Astrocyte of the cerebellum (primary cell): ENCODE results near the gene EMID1.

Experiments used
- DNase-seq: peaks from one replicate; pipeline ENCODE4 v3.0.0-alpha.2; 2011; ENCODE audit warnings: low read depth
- H3K4me3 ChIP-seq: 2 replicates; pipeline ENCODE4 v1.5.1; 2011; ENCODE audit warnings: mild to moderate bottlenecking, low read depth, low read length, moderate library complexity
- CTCF ChIP-seq: IDR thresholded peaks from 2 replicates; pipeline ENCODE4 v1.5.1; 2012; ENCODE audit warnings: low read length, low read depth, moderate library complexity, mild to moderate bottlenecking; ENCODE audit errors: missing control alignments
- in situ Hi-C: cut with HindIII; loops from 2 replicates; pipeline ENCODE4 v1.10.0; 2017; ENCODE audit warnings: low sequenced_read_pairs

Gene EMID1

GRCh38 chr22:29208879-29209623 lies 3.4 kb downstream of the EMID1 start:
- no peak overlapping the region for H3K4me3 ChIP-seq
- in situ Hi-C loops: loop anchor here (5.0 kb wide), 1 partner anchor 97 kb away; no protein-coding TSS in a partner anchor
- TF ChIP-seq CTCF: no peak
- DNase-seq: no peak

- TF ChIP-seq CTCF: no peak
- DNase-seq: no peak
- no peak overlapping the region for H3K4me3 ChIP-seq
- in situ Hi-C loops: loop anchor here (5.0 kb wide), 1 partner anchor 97 kb away; no protein-coding TSS in a partner anchor
Measured at GRCh38 chr22:29209624-29209929, 3.9 kb downstream of the EMID1 start.

DNA sequence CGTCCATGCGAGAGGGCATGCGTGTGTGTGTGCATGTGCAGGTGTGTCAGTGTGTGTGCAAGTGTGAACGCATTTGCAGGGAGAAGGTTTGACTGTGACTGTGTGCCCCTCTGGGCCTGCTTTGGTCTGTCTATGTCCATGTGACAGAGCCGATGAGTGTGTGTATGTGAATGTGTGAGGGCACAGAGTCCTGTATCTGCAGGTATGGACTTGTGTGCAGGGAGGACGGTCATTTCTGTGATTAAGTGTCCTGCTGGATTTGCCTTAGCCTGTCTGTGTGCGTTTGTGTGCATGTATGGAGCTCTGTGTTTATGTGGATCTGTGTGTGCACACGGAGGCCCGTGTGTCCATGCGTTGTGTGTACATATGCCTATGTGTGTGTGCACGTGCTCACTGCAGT lies 5.4 kb downstream of the EMID1 start:
- in situ Hi-C loops: no loop called here
- no peak for DNase-seq
- TF ChIP-seq CTCF: no peak
- no peak overlapping the region for H3K4me3 ChIP-seq

DNA sequence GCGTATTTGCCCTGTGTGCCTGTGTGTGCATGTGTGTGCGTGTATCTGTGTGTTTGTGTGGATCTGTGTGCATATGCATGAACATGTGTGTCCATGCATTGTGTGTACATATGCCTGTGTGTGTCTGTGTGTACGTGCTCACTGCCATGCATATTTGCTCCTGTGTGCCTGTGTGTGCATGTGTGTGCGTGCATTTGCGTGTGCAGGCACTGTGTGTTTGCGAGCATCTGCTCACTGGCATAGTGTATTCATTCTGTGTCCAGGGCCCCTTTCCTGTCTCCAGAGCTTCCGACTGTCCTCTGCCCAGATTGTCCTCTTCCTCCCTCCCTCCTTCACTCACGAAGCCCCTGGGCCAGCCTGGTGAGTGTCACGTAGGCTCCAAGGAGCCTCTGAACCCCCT lies 5.8 kb downstream of the EMID1 start:
- in situ Hi-C loops: no loop called here
- no peak for DNase-seq
- no peak for TF ChIP-seq CTCF
- H3K4me3 ChIP-seq: no peak overlapping the region

- in situ Hi-C loops: no loop called here
- H3K4me3 ChIP-seq: no peak overlapping the region
- no peak for DNase-seq
- TF ChIP-seq CTCF: no peak
Measured at GRCh38 chr22:29212743-29213142, 7.0 kb downstream of the EMID1 start.

- no peak for TF ChIP-seq CTCF
- DNase-seq: no peak
- H3K4me3 ChIP-seq: no peak overlapping the region
- in situ Hi-C loops: no loop called here
Measured at GRCh38 chr22:29213493-29213892, 7.8 kb downstream of the EMID1 start.

GRCh38 chr22:29214232-29214631 lies 8.5 kb downstream of the EMID1 start:
- TF ChIP-seq CTCF: no peak
- in situ Hi-C loops: no loop called here
- no peak overlapping the region for H3K4me3 ChIP-seq

More at GRCh38 chr22:29214232-29214631, 8.5 kb downstream of the EMID1 start:
- DNase-seq: no peak
